Smooth muscle cell of the umbilical artery (primary cell): Measurements from ENCODE around the gene TNF. TPM values are rescaled to one million over a fixed set of nuclear protein-coding genes. Genes with fewer than 3 reads are reported as not detected.

Experiments used
- total RNA-seq: library from RNA; depleted of rRNA; stranded (reverse); fragments of >200 nt; gene quantifications from 2 replicates; pipeline ENCODE4 v1.2.3, GENCODE V29; 2014

Gene TNF
- under 0.01 TPM in 1 of 2 replicates, not detected in the other for total RNA-seq

GRCh38 chr6:31575335-31575901 lies at the start of gene TNF:
TSS of gene TNF (plus strand) at chr6:31575565. CDS start at chr6:31575742, 177 bp downstream.

DNA sequence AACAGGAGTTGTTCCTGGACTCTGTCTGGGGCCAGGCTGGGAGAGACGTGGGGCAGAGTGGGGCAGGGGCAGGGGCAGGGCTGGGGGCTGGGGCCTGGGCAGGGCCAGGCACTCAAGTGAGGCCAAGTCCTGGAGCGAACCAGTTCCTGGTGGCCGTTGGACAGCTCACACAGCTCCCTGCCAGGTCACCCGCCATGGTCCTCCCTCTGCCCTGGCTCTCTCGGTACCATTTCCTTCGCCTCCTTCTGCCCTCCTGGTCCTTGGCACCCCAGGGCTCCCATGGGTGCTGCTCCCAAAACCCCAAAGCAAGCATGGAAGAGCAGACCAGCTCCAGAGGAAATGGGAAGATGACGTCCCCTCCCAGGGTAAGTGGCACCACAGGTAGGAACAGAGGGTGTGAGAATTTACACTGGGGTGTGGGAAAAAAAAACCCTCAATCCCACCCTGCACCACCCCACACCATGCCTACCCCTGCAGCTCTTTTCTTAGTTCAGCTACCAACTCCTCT lies 46.5 kb upstream of the TNF start, which contains the start of gene MCCD1:
TSS of gene MCCD1 (plus strand) at position 142 of the 508 bp plus-strand sequence. CDS start at position 195, 53 bp downstream.

DNA sequence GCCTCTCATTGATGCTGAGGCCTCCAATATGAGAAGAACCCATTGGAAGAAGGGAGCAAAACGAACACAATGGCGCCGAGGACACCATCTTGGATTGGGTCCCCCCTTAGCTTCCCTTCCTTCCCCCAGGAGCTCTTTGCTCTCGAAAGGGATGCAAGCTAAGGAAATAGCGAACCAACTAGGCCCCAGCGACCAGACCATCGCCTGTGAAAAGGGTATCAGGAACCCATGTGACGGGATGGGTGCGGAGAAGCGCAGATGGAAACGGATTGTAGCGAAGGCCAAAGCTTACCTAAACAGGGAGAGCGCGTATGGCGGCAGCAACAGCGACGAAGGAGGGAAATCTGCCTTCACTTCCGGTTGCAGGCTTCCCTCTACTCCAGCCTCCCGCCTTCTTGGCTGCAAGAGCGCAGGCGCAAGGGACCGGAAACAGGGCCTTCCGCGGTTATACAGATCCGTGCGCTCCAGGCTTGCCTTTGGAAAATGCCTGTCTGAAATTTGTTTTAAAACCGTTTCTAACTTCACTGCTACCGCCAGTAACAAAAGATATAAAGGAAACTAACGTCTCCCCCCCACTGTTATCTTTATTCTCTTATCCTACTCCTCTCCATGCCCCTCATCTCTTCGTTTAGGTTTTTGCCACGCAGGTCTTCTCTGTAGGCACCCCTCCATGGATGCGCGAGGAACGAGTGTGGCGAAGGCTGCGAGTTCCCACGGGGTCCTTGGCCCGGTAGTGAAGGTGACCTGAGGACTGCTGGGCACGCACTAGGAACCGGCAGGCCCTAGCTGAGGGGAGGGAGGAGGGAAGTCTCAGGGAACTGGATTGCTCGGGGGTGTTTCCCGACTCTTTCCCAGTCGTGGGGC lies 33.5 kb upstream of the TNF start, which contains the start of gene DDX39B:
TSS of gene DDX39B (minus strand) at position 346 of the 864 bp plus-strand sequence. CDS start 1,471 bp downstream, outside the sequence.

DNA sequence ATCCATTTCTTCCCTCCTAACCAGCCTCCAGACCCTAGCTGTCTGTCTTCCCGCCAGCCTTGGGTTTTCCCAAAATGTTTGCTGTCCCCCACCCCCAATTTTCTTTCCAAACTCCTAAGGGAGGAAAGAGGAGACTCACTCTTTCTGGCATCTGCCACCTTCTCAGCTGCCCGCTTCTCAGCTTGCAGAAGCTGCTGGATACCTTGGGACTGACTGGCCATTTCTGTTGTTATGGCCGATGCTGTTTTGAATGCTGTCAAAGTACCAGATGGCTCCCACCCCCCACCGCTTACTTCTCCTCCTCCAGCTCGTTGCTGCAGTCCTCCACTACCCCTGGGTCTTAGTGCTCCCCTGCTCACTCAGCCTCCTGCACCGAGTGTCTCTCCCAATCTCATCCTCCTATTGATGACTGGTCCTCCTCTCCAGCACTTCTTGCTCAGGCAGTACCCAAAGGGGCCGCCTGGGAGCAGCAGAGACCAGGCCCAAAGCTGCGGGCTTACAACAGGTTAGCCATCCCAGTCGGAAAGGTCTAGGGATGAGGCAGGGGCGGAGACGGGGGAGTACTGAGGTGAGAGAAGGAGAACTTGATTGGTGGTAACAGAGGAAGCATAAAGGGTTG lies 28.9 kb upstream of the TNF start, which contains the start of gene ATP6V1G2:
TSS of gene ATP6V1G2 (minus strand) at position 270 of the 619 bp plus-strand sequence. CDS start at position 221, 49 bp downstream.

GRCh38 chr6:31546958-31547726 lies 28.2 kb upstream of the TNF start, which contains the start of gene NFKBIL1:
TSS of gene NFKBIL1 (plus strand) at chr6:31547608. CDS start at chr6:31547695, 87 bp downstream.

GRCh38 chr6:31572041-31572911 lies 3.1 kb upstream of the TNF start, which contains the start of gene LTA:
TSS of gene LTA (plus strand) at chr6:31572289. CDS start at chr6:31572743, 454 bp downstream.

GRCh38 chr6:31582230-31582643 lies 6.9 kb downstream of the TNF start, which contains the start of gene LTB:
TSS of gene LTB (minus strand) at chr6:31582424. CDS start at chr6:31582417, 7 bp downstream.

GRCh38 chr6:31586008-31586407 lies 10.6 kb downstream of the TNF start, which contains the start of gene LST1:
TSS of gene LST1 (plus strand) at chr6:31586277. CDS start at chr6:31587300, 1,023 bp downstream.

DNA sequence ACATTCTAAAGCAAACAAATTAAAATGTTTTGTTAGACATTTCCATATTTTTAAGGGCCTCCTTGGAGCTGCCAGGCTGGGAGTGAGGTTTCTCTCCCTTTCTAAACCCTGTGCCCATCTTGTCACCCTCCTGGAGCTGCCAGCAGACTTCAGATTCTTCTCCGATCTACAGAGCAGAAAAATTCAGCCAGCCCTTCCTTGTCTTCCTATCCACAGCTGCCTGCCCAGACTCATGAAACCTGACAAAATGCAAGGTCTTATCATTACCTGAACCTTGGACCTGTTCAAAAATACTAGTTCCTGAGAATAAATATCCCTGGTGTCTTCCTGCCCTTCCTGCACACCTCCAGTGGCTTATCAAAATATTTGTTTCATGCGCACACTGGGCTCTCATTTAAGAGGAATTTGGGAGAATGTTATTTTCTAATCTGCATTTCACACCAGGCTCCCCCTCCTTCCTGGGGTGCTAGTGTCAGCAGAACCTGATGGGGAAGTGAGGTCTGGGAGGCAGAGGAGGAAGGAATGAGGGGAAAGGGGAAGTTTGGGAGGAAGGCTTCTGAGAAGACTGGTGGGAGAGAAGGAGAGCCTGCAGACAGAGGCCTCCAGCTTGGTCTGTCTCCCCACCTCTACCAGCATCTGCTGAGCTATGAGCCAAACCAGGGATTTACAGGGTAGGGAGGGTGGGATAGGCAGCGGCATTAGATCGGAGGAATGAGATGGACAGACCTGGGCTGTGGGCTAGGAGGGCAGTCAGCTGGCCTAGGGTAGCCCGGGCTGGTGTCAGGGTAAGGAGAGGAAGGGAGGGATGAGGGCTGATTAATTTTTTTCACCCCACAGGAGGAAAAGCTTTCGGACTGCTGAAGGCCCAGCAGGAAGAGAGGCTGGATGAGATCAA lies 39.6 kb downstream of the TNF start, which contains the start of gene AIF1:
TSS of gene AIF1 (plus strand) at position 551 of the 895 bp plus-strand sequence. CDS start at position 647, 96 bp downstream.

DNA sequence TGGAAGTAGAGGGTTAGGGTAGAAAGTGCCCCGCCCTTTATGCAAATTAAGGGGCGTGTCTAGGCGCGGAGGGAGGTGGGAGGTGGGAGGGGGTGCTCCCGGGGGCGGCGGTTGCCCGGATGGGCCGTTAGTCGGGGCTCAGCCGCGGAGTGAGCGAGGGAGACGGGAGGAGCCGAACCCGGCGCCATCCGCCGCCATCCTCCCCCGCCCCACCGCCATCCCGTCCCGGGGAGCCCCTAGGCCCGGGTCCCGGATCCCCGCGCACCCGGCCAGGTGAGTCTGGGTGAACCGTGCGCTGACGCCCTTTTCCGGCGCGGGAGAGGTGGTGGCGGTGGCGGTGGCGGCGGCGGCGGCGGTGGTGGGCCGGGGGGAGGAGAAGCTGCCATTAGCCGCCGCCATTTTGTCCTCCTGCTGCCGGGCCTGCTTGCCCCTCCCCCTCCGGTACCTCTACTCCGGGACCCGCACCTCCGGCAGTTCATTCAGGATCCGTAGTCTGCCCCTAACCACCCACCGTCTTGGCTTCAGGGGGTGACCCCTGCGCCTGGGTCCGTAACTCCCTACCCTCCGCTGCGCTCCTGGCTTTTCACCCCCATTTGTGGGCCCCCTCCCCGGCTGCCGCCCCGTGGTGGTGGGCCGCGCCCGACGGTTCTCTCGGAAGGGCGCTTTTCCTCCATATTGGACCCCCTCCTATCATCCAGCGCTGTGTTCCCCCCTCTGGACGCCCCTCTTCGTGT lies 45.4 kb downstream of the TNF start, which contains the start of gene PRRC2A:
TSS of gene PRRC2A (plus strand) at position 130 of the 734 bp plus-strand sequence. CDS start 2,075 bp downstream, outside the sequence.

Other genes starting within 250 kb of the TNF start
- gene HLA-B, start 218.4 kb upstream of the TNF start, total RNA-seq = 405 and 426 TPM in 2 replicates
- gene MICA, start 172.0 kb upstream of the TNF start, total RNA-seq = 83.3 and 207 TPM in 2 replicates
- gene MICB, start 77.4 kb upstream of the TNF start, total RNA-seq = 6.5 and 9.6 TPM in 2 replicates
- gene MCCD1, start 46.6 kb upstream of the TNF start, total RNA-seq = not detected in 2 replicates
- gene DDX39B, start 33.6 kb upstream of the TNF start, total RNA-seq = 222 and 273 TPM in 2 replicates
- gene ATP6V1G2, start 29.0 kb upstream of the TNF start, total RNA-seq = 2.6 and 3.3 TPM in 2 replicates
- gene NFKBIL1, start 28.0 kb upstream of the TNF start, total RNA-seq = 12.0 and 23.5 TPM in 2 replicates
- not detected in 2 replicates for gene LTA, start 3.3 kb upstream of the TNF start, total RNA-seq
- gene LTB, start 6.9 kb downstream of the TNF start, total RNA-seq = not detected in 2 replicates
- gene LST1, start 10.7 kb downstream of the TNF start, total RNA-seq = not detected in 2 replicates
- gene NCR3, start 17.4 kb downstream of the TNF start, total RNA-seq = not detected in 2 replicates
- not detected in 2 replicates for gene AIF1, start 39.7 kb downstream of the TNF start, total RNA-seq
- 29.1 and 76.5 TPM in 2 replicates for gene PRRC2A, start 45.1 kb downstream of the TNF start, total RNA-seq
- gene BAG6, start 77.1 kb downstream of the TNF start, total RNA-seq = 116 and 226 TPM in 2 replicates
- gene APOM, start 80.3 kb downstream of the TNF start, total RNA-seq = 0.60 and 0.89 TPM in 2 replicates
- gene C6orf47, start 85.2 kb downstream of the TNF start, total RNA-seq = 16.6 and 22.0 TPM in 2 replicates
- gene GPANK1, start 89.4 kb downstream of the TNF start, total RNA-seq = 10.1 and 10.3 TPM in 2 replicates
- gene CSNK2B, start 90.5 kb downstream of the TNF start, total RNA-seq = 73.6 and 90.3 TPM in 2 replicates
- 2.9 and 3.0 TPM in 2 replicates for gene LY6G5B, start 94.4 kb downstream of the TNF start, total RNA-seq
- gene LY6G5C, start 105.5 kb downstream of the TNF start, total RNA-seq = 0.51 and 0.59 TPM in 2 replicates
- gene ABHD16A, start 127.8 kb downstream of the TNF start, total RNA-seq = 38.6 and 56.1 TPM in 2 replicates
- gene LY6G6F, start 131.3 kb downstream of the TNF start, total RNA-seq = not detected in 2 replicates
- not detected in 2 replicates for gene LY6G6D, start 139.8 kb downstream of the TNF start, total RNA-seq
- not detected in 2 replicates for gene LY6G6C, start 146.2 kb downstream of the TNF start, total RNA-seq
- gene MPIG6B, start 147.8 kb downstream of the TNF start, total RNA-seq = not detected in 2 replicates
- gene DDAH2, start 153.7 kb downstream of the TNF start, total RNA-seq = 54.9 and 59.1 TPM in 2 replicates
- 514 and 620 TPM in 2 replicates for gene CLIC1, start 161.0 kb downstream of the TNF start, total RNA-seq
- 3.6 and 10.9 TPM in 2 replicates for gene MSH5, start 164.4 kb downstream of the TNF start, total RNA-seq
- 1.2 TPM in 2 replicates for gene SAPCD1, start 187.1 kb downstream of the TNF start, total RNA-seq
- 0.09 TPM in 1 of 2 replicates, not detected in the other for gene VWA7, start 201.8 kb downstream of the TNF start, total RNA-seq
- gene VARS1, start 220.2 kb downstream of the TNF start, total RNA-seq = 67.4 and 123 TPM in 2 replicates
- gene LSM2, start 231.4 kb downstream of the TNF start, total RNA-seq = 17.2 and 18.4 TPM in 2 replicates
- gene HSPA1L, start 239.7 kb downstream of the TNF start, total RNA-seq = 1.2 and 2.1 TPM in 2 replicates
- gene HSPA1A, start 240.0 kb downstream of the TNF start, total RNA-seq = 73.6 and 99.1 TPM in 2 replicates